H1 (cell line): ENCODE measurements around the gene FHL1. TPM values are rescaled to one million over a fixed set of nuclear protein-coding genes. Genes with fewer than 3 reads are reported as not detected.

ENCODE experiments used
- CTCF ChIA-PET: fragments of 300-600 bp; sonication (Branson Sonifier 250); formaldehyde crosslinking; loops from one replicate; lab custom pipeline; 2021; ENCODE audit not compliant: partially characterized antibody; lab: Charles Lee
- POLR2A ChIA-PET: fragments of 300-600 bp; sonication (Branson Sonifier 250); formaldehyde crosslinking; loops from one replicate; lab custom pipeline; 2021; ENCODE audit warnings: inconsistent platforms; ENCODE audit not compliant: partially characterized antibody; lab: Charles Lee
- DNase-seq, 2 experiments: peaks; one replicate each; pipeline versions ENCODE4 v3.0.0 to v3.0.0-alpha.2; 2010 to 2022; ENCODE audit warnings: low spot score in 2 of 2, low read depth in 1 of 2, mixed read lengths in 1 of 2
- FAIRE-seq: peaks from 2 replicates; lab custom pipeline; 2011; peaks lifted over from hg19 to GRCh38; lab: Jason Lieb, UNC
- H2AFZ ChIP-seq: 2 replicates; pipeline ENCODE4 v1.8.1; 2012; ENCODE audit warnings: low read length, inconsistent platforms
- H2AK5ac ChIP-seq: 2 replicates; pipeline ENCODE4 v1.6.1; 2013; ENCODE audit warnings: low read depth, low read length
- H2BK120ac ChIP-seq: replicated peaks from 2 replicates; pipeline ENCODE3; 2013; ENCODE audit warnings: low read depth, low read length, inconsistent platforms
- H2BK12ac ChIP-seq: 2 replicates; pipeline ENCODE4 v1.6.1; 2013; ENCODE audit warnings: low read depth, low read length
- H2BK15ac ChIP-seq: 2 replicates; pipeline ENCODE4 v1.6.1; 2013; ENCODE audit warnings: low read length
- H2BK20ac ChIP-seq: 2 replicates; pipeline ENCODE4 v1.6.1; 2013; ENCODE audit warnings: low read length
- H2BK5ac ChIP-seq: 2 replicates; pipeline ENCODE4 v1.6.1; 2013; ENCODE audit warnings: low read depth, low read length
- H3K14ac ChIP-seq: 2 replicates; pipeline ENCODE4 v1.6.1; 2013; ENCODE audit warnings: inconsistent platforms; ENCODE audit not compliant: insufficient read length
- H3K18ac ChIP-seq: 2 replicates; pipeline ENCODE4 v1.6.1; 2013; ENCODE audit warnings: low read length; ENCODE audit errors: extremely low read depth
- H3K23ac ChIP-seq: 2 replicates; pipeline ENCODE4 v1.6.1; 2013; ENCODE audit warnings: inconsistent platforms; ENCODE audit not compliant: insufficient read length
- H3K23me2 ChIP-seq: 2 replicates; pipeline ENCODE4 v1.6.1; 2013; ENCODE audit warnings: low read depth, low read length
- H3K27ac ChIP-seq: 2 replicates; pipeline ENCODE4 v1.6.1; 2011; ENCODE audit warnings: low read depth, low read length, inconsistent platforms
- H3K27me3 ChIP-seq, 4 experiments: replicated peaks in 1 of 4; 1 replicate in 1 of 4; 2 replicates in 3 of 4; pipeline versions ENCODE4 v1.6.1 to v1.8.1; 2011 to 2013; ENCODE audit warnings: low read length in 3 of 4, mild to moderate bottlenecking in 3 of 4, inconsistent platforms in 2 of 4, mixed read lengths in 2 of 4, moderate library complexity in 1 of 4; ENCODE audit not compliant: control insufficient read depth in 3 of 4, insufficient read depth in 3 of 4; ENCODE audit errors: extremely low read depth in 1 of 4
- H3K36me3 ChIP-seq, 4 experiments: 2 replicates each; pipeline versions ENCODE4 v1.6.1 to v1.8.1; 2011 to 2013; ENCODE audit warnings: mild to moderate bottlenecking in 4 of 4, low read length in 3 of 4, moderate library complexity in 2 of 4, control low read depth in 1 of 4, inconsistent platforms in 1 of 4; ENCODE audit not compliant: insufficient read depth in 4 of 4, control insufficient read depth in 2 of 4
- H3K4ac ChIP-seq: replicated peaks from 2 replicates; pipeline ENCODE3; 2013; ENCODE audit warnings: low read length, low read depth, mixed read lengths, inconsistent platforms; ENCODE audit not compliant: insufficient read length
- H3K4me1 ChIP-seq, 4 experiments: replicated peaks in 1 of 4; 1 replicate in 1 of 4; 2 replicates in 3 of 4; pipeline versions ENCODE4 v1.6.1 to v1.8.1; 2011 to 2013; ENCODE audit warnings: low read length in 3 of 4, inconsistent platforms in 2 of 4, mixed read lengths in 1 of 4; ENCODE audit not compliant: insufficient read depth in 4 of 4, control insufficient read depth in 3 of 4
- H3K4me2 ChIP-seq, 2 experiments: 2 replicates each; pipeline versions ENCODE4 v1.6.1 to v1.8.1; 2011 to 2013; ENCODE audit warnings: low read depth in 2 of 2, low read length in 2 of 2, control low read depth in 1 of 2, inconsistent platforms in 1 of 2, mild to moderate bottlenecking in 1 of 2; ENCODE audit not compliant: insufficient read depth in 1 of 2
- H3K4me3 ChIP-seq, 4 experiments: fragments of 200-600, 300-600 bp in 1 of 4; sonication (generic), shearing (Covaris generic), sonication (Bioruptor Twin) in 1 of 4; 2 replicates each; pipeline versions ENCODE4 v1.5.1 to v1.8.1; 2011 to 2016; ENCODE audit warnings: low read length in 4 of 4, low read depth in 3 of 4, control low read depth in 2 of 4, inconsistent platforms in 2 of 4, mild to moderate bottlenecking in 2 of 4, mixed read lengths in 1 of 4, moderate library complexity in 1 of 4; ENCODE audit not compliant: insufficient read depth in 2 of 4; ENCODE audit errors: extremely low read depth in 1 of 4
- H3K56ac ChIP-seq: replicated peaks from 2 replicates; pipeline ENCODE3; 2013; ENCODE audit warnings: low read depth, mild to moderate bottlenecking, mixed read lengths, low read length, inconsistent platforms; ENCODE audit not compliant: insufficient read length
- H3K79me1 ChIP-seq: 2 replicates; pipeline ENCODE4 v1.6.1; 2013; ENCODE audit warnings: low read depth, low read length, control low read depth
- H3K79me2 ChIP-seq, 2 experiments: 2 replicates each; pipeline versions ENCODE4 v1.6.1 to v1.8.1; 2012 to 2013; ENCODE audit warnings: low read length in 2 of 2, mild to moderate bottlenecking in 2 of 2, inconsistent platforms in 1 of 2; ENCODE audit not compliant: insufficient read depth in 2 of 2, control insufficient read depth in 1 of 2
- H3K9ac ChIP-seq, 4 experiments: replicated peaks in 1 of 4; 1 replicate in 1 of 4; 2 replicates in 3 of 4; pipeline versions ENCODE4 v1.6.1 to v1.8.1; 2011 to 2013; ENCODE audit warnings: low read depth in 3 of 4, low read length in 3 of 4, control low read depth in 2 of 4, mild to moderate bottlenecking in 2 of 4, moderate library complexity in 2 of 4, inconsistent platforms in 1 of 4; ENCODE audit errors: extremely low read depth in 1 of 4
- H3K9me3 ChIP-seq, 2 experiments: 2 replicates each; pipeline versions ENCODE4 v1.6.1 to v1.8.1; 2012 to 2013; ENCODE audit warnings: mild to moderate bottlenecking in 2 of 2, moderate library complexity in 2 of 2, control low read depth in 1 of 2, inconsistent platforms in 1 of 2, low read depth in 1 of 2, low read length in 1 of 2, mixed read lengths in 1 of 2; ENCODE audit not compliant: insufficient read depth in 2 of 2
- H4K20me1 ChIP-seq, 2 experiments: replicated peaks in 1 of 2; 2 replicates each; pipeline versions ENCODE3 to v1.8.1; 2011 to 2013; ENCODE audit warnings: inconsistent platforms in 2 of 2, low read length in 2 of 2, mild to moderate bottlenecking in 1 of 2; ENCODE audit not compliant: insufficient read depth in 2 of 2, control insufficient read depth in 1 of 2
- H4K5ac ChIP-seq: 2 replicates; pipeline ENCODE4 v1.6.1; 2013; ENCODE audit warnings: low read length, low read depth, mixed read lengths, inconsistent platforms; ENCODE audit not compliant: insufficient read length
- H4K8ac ChIP-seq: 2 replicates; pipeline ENCODE4 v1.8.0; 2013; ENCODE audit warnings: mild to moderate bottlenecking, moderate library complexity, low read length, inconsistent platforms; ENCODE audit not compliant: insufficient read depth; ENCODE audit errors: extremely low read depth
- H4K91ac ChIP-seq: replicated peaks from 2 replicates; pipeline ENCODE3; 2013; ENCODE audit warnings: low read length, mixed read lengths, inconsistent platforms; ENCODE audit not compliant: insufficient read length
- JUN ChIP-seq: IDR thresholded peaks from 2 replicates; pipeline ENCODE4 v1.6.1; 2011; ENCODE audit warnings: low read depth, mild to moderate bottlenecking, improper control_type of control experiment, low read length
- KDM5A ChIP-seq: fragments of 200-600 bp; IDR thresholded peaks from 2 replicates; pipeline ENCODE4 v1.7.1; 2012; ENCODE audit warnings: mild to moderate bottlenecking, low read length, inconsistent platforms, mixed read lengths
- SUZ12 ChIP-seq: fragments of 200-600 bp; sonication (generic); IDR thresholded peaks from 2 replicates; pipeline ENCODE4 v1.6.1; 2012; ENCODE audit warnings: mild to moderate bottlenecking, inconsistent platforms, low read length, moderate library complexity, mixed read lengths
- WGBS, 2 experiments: shearing (Covaris generic) in 1 of 2; methylation state at CpG; one replicate each; pipeline versions ENCODE4 v1.1.6 to v1.1.7; 2013 to 2015; ENCODE audit warnings: low lambda C conversion rate in 2 of 2, mixed read lengths in 2 of 2, inconsistent platforms in 1 of 2, low coverage in 1 of 2, missing lambda C conversion rate in 1 of 2; ENCODE audit not compliant: insufficient replicate concordance in 2 of 2, insufficient coverage in 1 of 2, insufficient read length in 1 of 2; ENCODE audit errors: extremely low coverage in 1 of 2, missing lambda C conversion rate in 1 of 2; 5-methylcytosine and 5-hydroxymethylcytosine counted together
- polyA plus RNA-seq, 7 experiments: library from polyadenylated mRNA; depleted of rRNA in 3 of 7; stranded (reverse) in 5 of 7; unstranded in 2 of 7; fragments of >200 nt in 5 of 7; fragments of 200-250 nt in 2 of 7; gene quantifications; 1 replicate in 5 of 7; 2 replicates in 1 of 7; 4 replicates in 1 of 7; pipeline versions ENCODE4 v1.2.1 to v1.2.3, GENCODE V29; 2011 to 2013; ENCODE audit warnings: missing spikeins in 2 of 7, mixed read lengths in 2 of 7
- total RNA-seq: library from RNA; stranded (reverse); fragmentation: NEBNext Ultra II Directional; extraction: Animal tissue kit (Norgen Biotek cat#: 25700); gene quantifications from 2 replicates; pipeline ENCODE4 v1.2.1, GENCODE V29; 2021
- TF ChIP-seq, protein P1 (sequence below): IDR thresholded peaks from 2 replicates; pipeline ENCODE4 v1.6.1; 2012; ENCODE audit warnings: inconsistent platforms
- TF ChIP-seq, protein P2 (sequence below): IDR thresholded peaks from 2 replicates; pipeline ENCODE4 v1.6.1; 2011; ENCODE audit warnings: low read depth, mild to moderate bottlenecking, low read length; ENCODE audit not compliant: insufficient read depth

FHL1 gene
- total and polyA plus RNA-seq, 2 of the 8 experiments (the other 6 are each of a cell fraction or from before 2014, with no cell fraction given), result 45.0 to 56.5 TPM

- H3K18ac ChIP-seq, result no peak overlapping the region
- no peak overlapping the region for H4K91ac ChIP-seq
- H2BK12ac ChIP-seq, result no peak overlapping the region
- no peaks in the 10 kb centered on the region for H3K23me2 ChIP-seq
- no peaks in the 10 kb centered on the region for H4K20me1 ChIP-seq
- H3K27ac ChIP-seq, result no peak overlapping the region
- DNase-seq (no peak), FAIRE-seq (no peak)
- no peak overlapping the region for H3K56ac ChIP-seq
- no peak overlapping the region for H3K9ac ChIP-seq
- no peak overlapping the region for H3K4me2 ChIP-seq
- H3K4me3 ChIP-seq, result no peak overlapping the region
- H2BK15ac ChIP-seq, result no peak overlapping the region
- no peak overlapping the region for H2AK5ac ChIP-seq
- H3K79me1 ChIP-seq, result no peaks in the 10 kb centered on the region
- ChIA-PET CTCF (interaction anchor here (0.6 to 2.4 kb wide), 2 partner anchors 131 to 148 kb away, joined by 4 to 11 read pairs; no protein-coding TSS in a partner anchor), POLR2A (no interaction called here)
- no peak overlapping the region for H3K14ac ChIP-seq
- TF ChIP-seq SUZ12, result no peak
- no peak for TF ChIP-seq KDM5A
- TF ChIP-seq JUN, result no peak
- TF ChIP-seq, protein P1, sequence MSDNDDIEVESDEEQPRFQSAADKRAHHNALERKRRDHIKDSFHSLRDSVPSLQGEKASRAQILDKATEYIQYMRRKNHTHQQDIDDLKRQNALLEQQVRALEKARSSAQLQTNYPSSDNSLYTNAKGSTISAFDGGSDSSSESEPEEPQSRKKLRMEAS, result no peak
- TF ChIP-seq, protein P2, sequence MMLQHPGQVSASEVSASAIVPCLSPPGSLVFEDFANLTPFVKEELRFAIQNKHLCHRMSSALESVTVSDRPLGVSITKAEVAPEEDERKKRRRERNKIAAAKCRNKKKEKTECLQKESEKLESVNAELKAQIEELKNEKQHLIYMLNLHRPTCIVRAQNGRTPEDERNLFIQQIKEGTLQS, result no peak
- H2BK5ac ChIP-seq, result no peak overlapping the region
- H2AFZ ChIP-seq, result no peak overlapping the region
- H2BK20ac ChIP-seq, result no peak overlapping the region
- H4K8ac ChIP-seq, result no peak overlapping the region
- H3K9me3 ChIP-seq, result no peaks in the 10 kb centered on the region
- no peak overlapping the region for H2BK120ac ChIP-seq
- no peaks in the 10 kb centered on the region for H3K36me3 ChIP-seq
- no peaks in the 10 kb centered on the region for H3K27me3 ChIP-seq
- no peak overlapping the region for H3K23ac ChIP-seq
- no peak overlapping the region for H3K4ac ChIP-seq
- H3K4me1 ChIP-seq, result no peaks in the 10 kb centered on the region
- H4K5ac ChIP-seq, result no peak overlapping the region
- WGBS, 2 experiments, result 66% methylated on average over 2 of the region's 2 CpGs; no CpG with 5 or more reads in 1 of the 2 experiments
- H3K79me2 ChIP-seq, result peaks cover 0 to 12% of the 10 kb centered on the region in 2 experiments; a peak in 2 of 4 replicates
These were observed 12.3 kb downstream of the FHL1 start for GRCh38 chrX:136159611-136160025.
